GM19099 (cell line): Measurements from ENCODE around the gene ADAMTS17.

ENCODE experiments used
- POLR2A ChIP-seq: IDR thresholded peaks from 3 replicates; pipeline ENCODE4 v1.6.1; 2011; ENCODE audit warnings: low read depth; ENCODE audit not compliant: insufficient read length; ENCODE audit errors: extremely low read depth

The ADAMTS17 gene

GRCh38 chr15:99985878-99986277 is 355.9 kb downstream of the ADAMTS17 start:
- no peak for TF ChIP-seq POLR2A

GRCh38 chr15:99984491-99985243 is 357.1 kb downstream of the ADAMTS17 start:
- TF ChIP-seq POLR2A: no peak

- no peak for TF ChIP-seq POLR2A
Observed at GRCh38 chr15:99983886-99984286, 357.9 kb downstream of the ADAMTS17 start.

- no peak for TF ChIP-seq POLR2A
Observed at GRCh38 chr15:99983171-99983885, 358.4 kb downstream of the ADAMTS17 start.

GRCh38 chr15:99982662-99983061 is 359.1 kb downstream of the ADAMTS17 start:
- no peak for TF ChIP-seq POLR2A

- no peak for TF ChIP-seq POLR2A
Observed at GRCh38 chr15:99981839-99982658, 359.7 kb downstream of the ADAMTS17 start.

GRCh38 chr15:99981191-99981647 is 360.6 kb downstream of the ADAMTS17 start:
- TF ChIP-seq POLR2A: no peak

GRCh38 chr15:99980752-99981151 is 361.0 kb downstream of the ADAMTS17 start:
- no peak for TF ChIP-seq POLR2A

- TF ChIP-seq POLR2A: no peak
Observed at GRCh38 chr15:99979371-99979770, 362.4 kb downstream of the ADAMTS17 start.

GRCh38 chr15:99978426-99978825 is 363.3 kb downstream of the ADAMTS17 start:
- no peak for TF ChIP-seq POLR2A

GRCh38 chr15:99977929-99978328 is 363.8 kb downstream of the ADAMTS17 start:
- TF ChIP-seq POLR2A: no peak

GRCh38 chr15:99976811-99977271 is 364.9 kb downstream of the ADAMTS17 start:
- no peak for TF ChIP-seq POLR2A

- no peak for TF ChIP-seq POLR2A
Observed at GRCh38 chr15:99976000-99976399, 365.8 kb downstream of the ADAMTS17 start.

GRCh38 chr15:99974246-99974645 is 367.5 kb downstream of the ADAMTS17 start:
- TF ChIP-seq POLR2A: no peak

GRCh38 chr15:99973351-99973750 is 368.4 kb downstream of the ADAMTS17 start:
- TF ChIP-seq POLR2A: no peak
